Mononuclear cell (primary cell): ENCODE data around the gene MPC2. TPM values are rescaled to one million over a fixed set of nuclear protein-coding genes. Genes with fewer than 3 reads are reported as not detected.
"Not testable (repeated sequence)": the region's sequence is repeated elsewhere in the genome, so short reads cannot be mapped to it uniquely, and the experiment has no call there.

Experiments used
- H3K27me3 ChIP-seq: 2 replicates; pipeline ENCODE4 v1.6.0; 2011; ENCODE audit warnings: low read length, control low read depth; ENCODE audit not compliant: insufficient read depth
- H3K4me1 ChIP-seq: 2 replicates; pipeline ENCODE4 v1.5.1; 2011; ENCODE audit warnings: mild to moderate bottlenecking, low read length, control low read depth; ENCODE audit not compliant: insufficient read depth
- H3K4me3 ChIP-seq: 2 replicates; pipeline ENCODE4 v1.5.1; 2011; ENCODE audit warnings: mild to moderate bottlenecking, low read length, moderate library complexity
- H3K9me3 ChIP-seq: 2 replicates; pipeline ENCODE4 v1.5.1; 2011; ENCODE audit warnings: low read depth, mild to moderate bottlenecking, control low read depth, low read length
- total RNA-seq: library from RNA; depleted of rRNA; stranded (reverse); fragments of >200 nt; gene quantifications from one replicate; pipeline ENCODE4 v1.2.3, GENCODE V29; 2012

The MPC2 gene
- total RNA-seq, 1 donor = 17.1 TPM

DNA sequence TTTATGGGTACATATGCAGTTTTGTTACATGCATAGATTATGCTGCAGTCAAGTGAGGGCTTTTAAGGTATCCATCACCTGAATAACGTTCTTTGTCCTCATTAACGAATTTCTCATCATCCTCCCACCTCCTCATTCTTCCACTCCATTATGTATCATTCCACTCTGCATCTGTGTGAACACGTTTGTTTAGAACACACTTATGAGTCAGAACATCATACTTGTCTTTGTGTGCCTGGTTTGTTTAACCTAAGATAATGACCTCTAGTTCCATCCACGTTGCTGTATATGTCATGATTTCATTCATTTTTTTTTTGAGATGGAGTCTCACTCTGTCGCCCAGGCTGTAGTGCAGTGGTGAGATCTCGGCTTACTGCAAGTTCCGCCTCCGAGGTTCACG is 6.7 kb upstream of the MPC2 start:
- Histone ChIP-seq H3K9me3 (no peaks in the 10 kb centered on the region), H3K27me3 (no peaks in the 10 kb centered on the region), H3K4me1 (no peaks in the 10 kb centered on the region), H3K4me3 (no peak overlapping the region)

DNA sequence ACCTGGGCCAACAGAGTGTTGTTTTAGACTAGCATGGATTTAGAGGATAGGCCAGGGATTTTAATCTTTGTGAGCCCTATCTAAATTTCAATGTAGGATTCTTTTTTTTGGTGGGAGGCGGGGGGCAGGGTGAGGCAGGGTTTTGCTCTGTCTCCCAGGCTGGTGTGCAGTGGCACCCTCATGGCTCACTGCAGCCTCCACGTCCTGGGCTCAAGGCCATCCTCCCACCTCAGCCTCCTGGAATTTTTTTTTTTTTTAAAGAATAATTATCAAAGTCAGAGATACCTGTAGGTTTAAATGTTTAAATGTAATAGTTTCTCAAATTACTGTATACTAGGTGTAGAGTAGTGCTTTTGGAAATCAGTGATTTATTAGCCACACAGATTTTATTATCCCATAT is 3.4 kb upstream of the MPC2 start:
- Histone ChIP-seq H3K27me3 (no peaks in the 10 kb centered on the region), H3K9me3 (no peaks in the 10 kb centered on the region)

GRCh38 chr1:167938080-167938636 is 1.3 kb upstream of the MPC2 start:
- H3K4me1 ChIP-seq = peaks cover 21% of the 10 kb centered on the region
- no peak overlapping the region for H3K4me3 ChIP-seq
- no peaks in the 10 kb centered on the region for H3K27me3 ChIP-seq
- no peaks in the 10 kb centered on the region for H3K9me3 ChIP-seq

More for the DNA sequence above, 3.4 kb upstream of the MPC2 start:
- no peak overlapping the region for H3K4me3 ChIP-seq
- peaks cover 6% of the 10 kb centered on the region for H3K4me1 ChIP-seq

GRCh38 chr1:167937709-167938010 is 788 bp upstream of the MPC2 start:
- Histone ChIP-seq H3K9me3 (no peaks in the 10 kb centered on the region), H3K4me1 (peaks cover 21% of the 10 kb centered on the region), H3K4me3 (peak overlapping the region; percentile 81), H3K27me3 (no peaks in the 10 kb centered on the region)

- Histone ChIP-seq H3K4me1 (peaks cover 21% of the 10 kb centered on the region), H3K4me3 (peak within 1 kb of the TSS; percentile 81)
Measured at GRCh38 chr1:167936068-167936929, 573 bp downstream of the MPC2 start, which contains the start of gene DCAF6. TSS of gene DCAF6 (plus strand) at chr1:167936683. CDS start at chr1:167936912, 229 bp downstream.

DNA sequence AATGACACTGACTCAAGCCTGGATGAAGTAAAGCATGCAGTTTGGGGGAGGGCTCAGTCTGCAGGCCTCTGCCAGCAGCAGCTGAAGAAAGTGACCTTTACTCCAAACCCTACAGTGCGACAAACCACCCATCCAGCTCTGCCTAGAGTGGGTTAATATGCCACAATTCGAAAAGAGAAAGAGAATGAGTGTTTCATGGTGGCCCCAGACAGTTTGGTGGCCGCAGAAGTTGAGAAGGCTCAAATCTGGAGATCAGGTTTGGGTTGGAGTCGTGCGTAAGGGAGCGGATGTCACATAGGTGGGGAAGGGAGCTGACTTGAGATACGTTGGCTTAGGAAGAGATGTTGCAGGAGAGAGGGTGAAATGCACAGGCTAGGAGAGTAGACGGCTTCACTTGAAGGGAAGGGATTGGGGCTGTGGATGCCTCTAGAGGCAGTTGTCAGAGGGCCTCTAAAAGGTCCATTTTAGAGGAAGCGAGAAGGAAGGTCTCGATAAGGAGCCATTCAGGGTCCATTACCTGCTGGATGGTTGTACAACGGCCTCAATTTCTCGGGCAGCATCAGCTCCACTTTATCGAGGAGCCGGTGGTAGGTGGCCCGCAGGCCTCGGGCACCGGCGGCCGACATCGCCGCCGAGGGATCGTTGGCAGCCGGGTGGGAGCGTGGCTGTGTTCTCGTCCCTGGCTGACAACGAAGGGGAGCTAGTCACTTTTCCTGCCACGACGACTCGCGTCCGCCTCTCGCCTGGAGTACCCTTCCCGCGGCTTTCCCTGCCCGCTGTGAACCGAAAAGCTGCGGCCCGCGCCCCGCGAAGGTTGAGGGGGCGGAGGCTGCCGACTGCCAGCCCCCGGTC is 1.4 kb downstream of the MPC2 start:
- H3K4me1 ChIP-seq = peaks cover 21% of the 10 kb centered on the region
- H3K4me3 ChIP-seq = peak overlapping the region; percentile 81
- no peaks in the 10 kb centered on the region for H3K9me3 ChIP-seq
- H3K27me3 ChIP-seq = no peaks in the 10 kb centered on the region

More at GRCh38 chr1:167936068-167936929, 573 bp downstream of the MPC2 start, which contains the start of gene DCAF6:
- no peaks in the 10 kb centered on the region for H3K9me3 ChIP-seq
- H3K27me3 ChIP-seq = no peaks in the 10 kb centered on the region

DNA sequence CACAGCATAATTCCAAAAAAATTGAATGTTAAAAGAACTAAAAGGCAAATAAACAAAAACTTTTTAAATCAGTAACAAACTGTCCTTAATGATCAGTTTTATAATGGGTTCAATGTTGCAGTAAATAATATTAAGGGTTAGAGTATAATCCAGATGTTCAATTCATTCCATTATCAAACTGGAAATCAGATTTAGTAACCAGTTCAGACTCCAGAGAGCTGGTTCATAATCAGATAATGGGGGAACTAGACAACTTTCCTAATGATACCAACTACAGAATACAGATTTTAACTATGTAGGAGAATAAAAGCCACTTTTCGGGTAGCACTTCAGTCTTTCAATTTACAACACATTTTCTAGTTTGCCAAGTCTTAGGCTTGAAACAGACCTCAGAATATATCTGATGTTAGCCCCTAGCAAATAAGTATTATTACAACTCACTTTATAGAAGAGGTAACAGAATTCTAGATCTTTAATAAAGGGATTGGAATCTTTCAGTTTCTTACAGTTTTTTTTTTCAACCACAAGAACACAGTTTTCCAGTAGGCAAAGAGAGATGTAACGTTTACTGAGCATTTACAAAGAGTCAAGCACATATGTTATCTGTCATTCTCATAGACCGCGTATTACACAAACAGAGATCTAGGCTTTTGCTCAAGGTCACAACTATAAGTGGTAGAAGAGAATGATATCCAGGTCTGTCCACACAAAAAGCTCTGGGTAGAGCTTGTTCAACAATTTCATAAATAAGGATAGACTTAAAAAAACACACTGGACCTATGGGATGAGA is 2.3 kb downstream of the MPC2 start:
- no peaks in the 10 kb centered on the region for H3K27me3 ChIP-seq
- peaks cover 21% of the 10 kb centered on the region for H3K4me1 ChIP-seq
- no peaks in the 10 kb centered on the region for H3K9me3 ChIP-seq
- peak overlapping the region; percentile 81 for H3K4me3 ChIP-seq

- Histone ChIP-seq H3K9me3 (no peaks in the 10 kb centered on the region), H3K4me3 (no peak overlapping the region), H3K4me1 (peaks cover 21% of the 10 kb centered on the region), H3K27me3 (no peaks in the 10 kb centered on the region)
Measured at GRCh38 chr1:167933788-167934187, 3.1 kb downstream of the MPC2 start.

GRCh38 chr1:167929725-167930124 is 7.1 kb downstream of the MPC2 start:
- Histone ChIP-seq H3K27me3 (no peaks in the 10 kb centered on the region), H3K9me3 (no peaks in the 10 kb centered on the region), H3K4me3 (no peak overlapping the region), H3K4me1 (peaks cover 10% of the 10 kb centered on the region)

DNA sequence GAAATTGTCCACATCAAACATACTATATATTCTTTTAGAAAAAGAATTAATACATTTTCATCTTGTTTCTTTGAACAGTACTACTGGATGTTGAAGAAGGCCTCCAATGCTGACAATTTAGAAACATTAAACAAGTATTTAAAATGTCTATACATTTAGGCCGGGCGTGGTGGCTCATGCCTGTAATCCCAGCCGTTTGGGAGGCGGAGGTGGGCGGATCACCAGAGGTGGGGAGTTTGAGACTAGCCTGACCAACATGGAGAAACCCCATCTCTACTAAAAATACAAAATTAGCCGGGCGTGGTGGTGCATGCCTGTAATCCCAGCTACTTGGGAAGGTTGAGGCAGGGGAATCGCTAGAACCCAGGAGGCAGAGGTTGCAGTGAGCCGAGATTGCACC is 8.0 kb downstream of the MPC2 start:
- not testable (repeated sequence) for H3K4me1 ChIP-seq, H3K9me3 ChIP-seq, H3K4me3 ChIP-seq, H3K27me3 ChIP-seq

GRCh38 chr1:167928457-167928852 is 8.4 kb downstream of the MPC2 start:
- Histone ChIP-seq H3K4me3 (no peak overlapping the region), H3K4me1 (no peaks in the 10 kb centered on the region), H3K9me3 (no peaks in the 10 kb centered on the region), H3K27me3 (no peaks in the 10 kb centered on the region)

GRCh38 chr1:167927046-167927754 is 9.7 kb downstream of the MPC2 start:
- H3K4me1 ChIP-seq = no peaks in the 10 kb centered on the region
- H3K9me3 ChIP-seq = no peaks in the 10 kb centered on the region
- H3K27me3 ChIP-seq = no peaks in the 10 kb centered on the region
- no peak overlapping the region for H3K4me3 ChIP-seq

DNA sequence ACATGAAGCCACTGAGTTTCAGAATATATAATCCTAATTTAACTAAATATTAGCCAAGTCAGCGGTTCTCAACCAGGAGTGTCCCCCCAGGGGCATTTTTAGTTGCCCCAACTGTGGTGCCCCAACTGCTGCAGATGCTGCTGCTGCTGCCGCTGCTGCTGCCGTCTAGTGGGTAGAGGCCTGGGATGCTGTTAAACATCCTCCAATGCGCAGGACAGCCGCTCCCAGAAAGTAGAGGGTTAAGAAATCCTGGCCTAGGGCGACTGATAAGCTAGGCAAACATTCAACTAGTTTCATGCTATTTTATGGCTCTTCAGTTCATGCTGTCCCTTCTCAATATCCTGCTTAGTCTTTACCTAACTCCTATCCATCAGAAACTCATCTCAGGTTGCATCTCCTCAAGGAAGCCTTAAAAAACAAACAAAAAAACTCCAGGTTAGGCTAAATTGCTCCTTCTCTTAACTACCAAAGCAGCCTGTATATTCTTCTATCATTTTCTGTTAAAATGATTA is 10.3 kb downstream of the MPC2 start:
- Histone ChIP-seq H3K4me3 (no peak overlapping the region), H3K27me3 (no peaks in the 10 kb centered on the region), H3K9me3 (no peaks in the 10 kb centered on the region), H3K4me1 (no peaks in the 10 kb centered on the region)
